ENCODE measurements around the gene OPA1.

DNA sequence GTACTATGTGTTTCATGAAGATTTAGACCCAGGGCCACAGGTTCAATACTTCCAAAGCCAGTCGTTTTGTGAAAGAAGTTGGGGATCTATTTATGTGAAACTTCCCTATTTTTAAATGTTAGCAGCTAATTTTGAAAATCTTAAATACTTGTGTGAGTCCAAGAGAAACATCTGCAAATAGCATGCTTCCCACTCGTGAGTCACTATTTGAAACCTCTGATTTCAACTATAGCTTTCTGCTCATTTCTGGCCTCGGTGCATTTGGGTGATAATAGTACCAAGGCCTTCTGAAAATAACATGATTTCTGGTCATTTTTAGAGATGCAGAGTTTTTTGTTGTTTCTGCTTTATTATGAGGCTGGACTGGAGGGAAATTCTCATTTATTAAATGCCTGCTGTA lies 110.0 kb downstream of the OPA1 start:
- TF ChIP-seq CTCF (IDR thresholded peaks at IDR 0.05): no peak
- TF ChIP-seq POLR2AphosphoS5 (IDR thresholded peaks at IDR 0.05; ENCODE audit: insufficient read depth in 1 of 2, low read depth in 1 of 2): no peak
